Lower lobe of right lung (tissue), 2 donors: ENCODE measurements around the gene SLC17A7. TPM values are rescaled to one million over a fixed set of nuclear protein-coding genes. Genes with fewer than 3 reads are reported as not detected.
A peak's percentile ranks its signal among the peaks of the same experiment; 100 is the strongest.

Experiments
- ATAC-seq, 2 donors: fragments of 200-7000 bp; cut with Tn5 transposase; one replicate each; pipeline ENCODE4 v1.9.1; 2020 to 2022; ENCODE audit warnings: mild to moderate bottlenecking in 2 of 2, moderate library complexity in 2 of 2
- DNase-seq: peaks from one replicate; pipeline ENCODE4 v3.0.0-alpha.2; 2020
- H3K27ac ChIP-seq: fragments of 200-600 bp; one replicate; pipeline ENCODE4 v1.8.0; 2022
- H3K27me3 ChIP-seq: fragments of 200-600 bp; one replicate; pipeline ENCODE4 v1.8.0; 2022; ENCODE audit warnings: low read depth
- H3K36me3 ChIP-seq: fragments of 200-600 bp; one replicate; pipeline ENCODE4 v1.8.0; 2022; ENCODE audit warnings: mild to moderate bottlenecking
- H3K4me1 ChIP-seq: fragments of 200-600 bp; one replicate; pipeline ENCODE4 v1.8.0; 2022
- H3K4me3 ChIP-seq: fragments of 200-600 bp; one replicate; pipeline ENCODE4 v1.8.0; 2022; ENCODE audit warnings: mild to moderate bottlenecking
- H3K9me3 ChIP-seq: fragments of 200-600 bp; one replicate; pipeline ENCODE4 v1.8.0; 2022
- CTCF ChIP-seq: fragments of 200-600 bp; IDR thresholded peaks from one replicate; pipeline ENCODE4 v1.8.0; 2022; ENCODE audit warnings: antibody characterized with exemption, mild to moderate bottlenecking
- intact Hi-C: fragments of 100-400 bp; cut with DNase I; formaldehyde crosslinking; loops from one replicate; pipeline ENCODE4 v1.11.0; 2022
- total RNA-seq: library from RNA; stranded (reverse); fragmentation: NEBNext Ultra II Directional; extraction: Animal tissue kit (Norgen Biotek cat#: 25700); gene quantifications from one replicate; pipeline ENCODE4 v1.2.1, GENCODE V29; 2021
- donor health status: DM: no; HTN: yes; CAD: no; lungs with severe emphysema.

Gene SLC17A7
- total RNA-seq, 1 donor from 2014 or later: 0.56 TPM

DNA sequence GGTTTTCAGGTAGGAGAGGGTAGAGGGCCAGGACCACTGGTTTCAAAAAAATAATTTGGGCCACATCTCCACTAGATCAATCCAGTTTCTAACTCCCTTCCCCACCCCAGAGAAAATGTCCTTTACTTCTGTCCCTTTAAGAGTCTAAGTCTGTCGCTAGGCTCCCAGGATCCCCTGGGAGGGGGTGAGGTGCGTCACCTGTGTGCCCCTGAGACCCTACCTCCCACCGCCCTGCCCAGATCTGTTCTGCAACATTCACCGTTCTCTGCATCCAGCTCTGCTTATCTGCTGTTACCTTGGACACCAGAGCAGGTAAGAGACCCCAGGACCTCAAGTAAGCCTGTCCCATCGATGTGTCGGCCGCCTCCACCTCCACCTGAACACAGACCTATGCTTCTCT, 16.1 kb downstream of the SLC17A7 start, which contains the start of gene GFY:
Gene GFY, plus strand, starts transcription at position 211 of the 400 bp plus-strand sequence. CDS start 1,043 bp downstream, outside the sequence.
- intact Hi-C loops: no loop called here
- peaks cover 38% of the 10 kb centered on the region for H3K4me1 ChIP-seq
- no peak for ATAC-seq

GRCh38 chr19:49423985-49424303, 17.4 kb downstream of the SLC17A7 start:
- intact Hi-C loops: no loop called here
- no peak for TF ChIP-seq CTCF

More for the DNA sequence above, 16.1 kb downstream of the SLC17A7 start, which contains the start of gene GFY:
- Histone ChIP-seq H3K36me3 (no peaks in the 10 kb centered on the region), H3K9me3 (no peaks in the 10 kb centered on the region), H3K4me3 (no peak within 1 kb of the TSS), H3K27ac (no peak within 1 kb of the TSS), H3K27me3 (peaks cover 97% of the 10 kb centered on the region)
- no peak for TF ChIP-seq CTCF
- no peak for DNase-seq

DNA sequence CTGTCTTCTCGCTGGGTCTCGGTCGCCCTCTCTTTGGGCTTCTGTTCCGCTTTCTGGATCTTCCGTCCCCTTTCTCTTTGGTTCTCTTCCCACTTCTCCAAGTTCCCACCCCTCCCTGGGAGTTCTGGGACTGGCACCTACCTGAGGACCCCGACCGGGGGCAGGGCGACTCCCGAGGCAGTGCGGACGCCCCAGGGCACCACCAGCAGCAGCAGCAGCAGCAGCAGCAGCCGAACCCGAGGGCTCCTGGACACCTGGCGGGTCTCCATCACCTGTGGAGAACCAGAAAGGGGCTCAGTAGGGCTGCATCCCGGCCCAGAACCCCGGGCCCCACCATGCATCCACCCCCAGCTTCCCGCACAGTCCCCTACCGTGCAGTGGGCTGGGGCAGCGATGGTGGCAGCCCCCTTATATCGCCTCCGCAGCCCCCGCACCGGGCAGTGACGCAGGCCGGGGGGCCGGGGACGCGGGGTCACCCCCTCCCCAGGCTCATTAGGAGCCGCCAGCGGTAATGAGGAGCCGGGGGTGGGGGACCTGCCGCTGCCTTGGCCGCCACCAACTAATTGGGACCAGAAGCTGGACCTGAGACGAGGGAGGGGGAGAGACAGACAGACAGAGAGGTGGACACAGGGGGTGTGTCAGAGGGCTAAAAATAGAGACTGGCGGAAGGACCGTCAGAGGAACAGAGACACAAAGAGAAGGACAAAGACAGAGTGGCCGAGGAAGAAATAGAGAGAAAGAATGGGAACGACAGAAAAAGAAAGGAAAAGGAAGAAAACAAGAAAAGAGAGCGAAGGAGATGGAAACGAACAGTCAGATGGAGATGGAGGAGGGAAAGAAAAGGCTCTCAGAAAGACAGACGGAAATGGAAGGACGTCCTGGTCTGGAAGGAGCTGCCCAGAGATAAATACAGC, 18.0 kb downstream of the SLC17A7 start, which contains the start of gene PTH2:
Gene PTH2, minus strand, starts transcription at position 371 of the 914 bp plus-strand sequence. Its CDS starts 102 bp downstream, at position 269.
- TF ChIP-seq CTCF: no peak
- Histone ChIP-seq H3K36me3 (no peaks in the 10 kb centered on the region), H3K9me3 (no peaks in the 10 kb centered on the region), H3K27ac (no peak within 1 kb of the TSS), H3K4me1 (peaks cover 34% of the 10 kb centered on the region), H3K4me3 (peak within 1 kb of the TSS; percentile 34), H3K27me3 (peaks cover 93% of the 10 kb centered on the region)
- no peak for ATAC-seq
- no peak for DNase-seq
- intact Hi-C loops: no loop called here

More at GRCh38 chr19:49423985-49424303, 17.4 kb downstream of the SLC17A7 start:
- H3K9me3 ChIP-seq: no peaks in the 10 kb centered on the region
- H3K36me3 ChIP-seq: no peaks in the 10 kb centered on the region
- peaks cover 94% of the 10 kb centered on the region for H3K27me3 ChIP-seq
- ATAC-seq: no peak
- H3K4me3 ChIP-seq: no peak overlapping the region
- DNase-seq: no peak
- H3K4me1 ChIP-seq: peaks cover 38% of the 10 kb centered on the region
- no peak overlapping the region for H3K27ac ChIP-seq

GRCh38 chr19:49422407-49423070, 18.8 kb downstream of the SLC17A7 start:
- intact Hi-C loops: no loop called here
- ATAC-seq: peak; percentile 57 to 65
- TF ChIP-seq CTCF: peak; percentile 40
- peaks cover 27% of the 10 kb centered on the region for H3K4me1 ChIP-seq
- H3K9me3 ChIP-seq: no peaks in the 10 kb centered on the region
- H3K36me3 ChIP-seq: no peaks in the 10 kb centered on the region
- peaks cover 85% of the 10 kb centered on the region for H3K27me3 ChIP-seq
- no peak for DNase-seq
- H3K4me3 ChIP-seq: peak overlapping the region; percentile 34
- no peak overlapping the region for H3K27ac ChIP-seq

DNA sequence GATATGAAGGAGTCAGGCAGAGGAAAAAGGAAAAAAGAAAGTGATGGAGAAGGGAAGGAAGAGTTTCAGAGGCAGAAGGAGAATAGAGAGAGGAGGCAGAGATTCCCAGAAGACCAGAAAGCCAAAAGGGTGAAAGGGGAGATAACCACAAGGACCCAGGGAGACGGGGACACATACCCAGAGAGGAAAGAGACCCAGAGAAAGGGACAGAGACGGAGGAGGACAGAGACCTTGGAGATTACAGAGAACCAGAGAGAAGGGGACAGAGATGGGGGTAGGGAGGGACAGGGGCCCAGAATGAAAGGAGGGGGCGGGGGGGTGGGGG, 19.5 kb downstream of the SLC17A7 start:
- peaks cover 78% of the 10 kb centered on the region for H3K27me3 ChIP-seq
- H3K4me3 ChIP-seq: no peak overlapping the region
- no peaks in the 10 kb centered on the region for H3K9me3 ChIP-seq
- H3K4me1 ChIP-seq: peaks cover 27% of the 10 kb centered on the region
- DNase-seq (no peak), ATAC-seq (no peak)
- intact Hi-C loops: no loop called here
- TF ChIP-seq CTCF: no peak
- no peak overlapping the region for H3K27ac ChIP-seq
- H3K36me3 ChIP-seq: no peaks in the 10 kb centered on the region
